HG02981 (cell line): ENCODE measurements around the gene OPTC.

Experiments used
- ATAC-seq: cut with Tn5 transposase; IDR thresholded peaks from one replicate; pipeline ENCODE4 v1.9.1; 2021; ENCODE audit warnings: mild to moderate bottlenecking, moderate library complexity; ENCODE audit not compliant: unreplicated experiment

OPTC gene

GRCh38 chr1:203534012-203534411, 40.1 kb downstream of the OPTC start:
- no peak for ATAC-seq

GRCh38 chr1:203534526-203534925, 40.6 kb downstream of the OPTC start:
- ATAC-seq, result no peak

GRCh38 chr1:203536575-203536974, 42.6 kb downstream of the OPTC start:
- no peak for ATAC-seq

GRCh38 chr1:203536980-203537455, 43.1 kb downstream of the OPTC start:
- ATAC-seq, result no peak

GRCh38 chr1:203537806-203538464, 44.0 kb downstream of the OPTC start:
- ATAC-seq, result no peak

- ATAC-seq, result no peak
These were observed 44.8 kb downstream of the OPTC start for GRCh38 chr1:203538726-203539125.

- no peak for ATAC-seq
These were observed 46.0 kb downstream of the OPTC start for GRCh38 chr1:203539831-203540546.

- no peak for ATAC-seq
These were observed 50.5 kb downstream of the OPTC start for GRCh38 chr1:203544485-203544884.

- ATAC-seq, result no peak
These were observed 51.2 kb downstream of the OPTC start for GRCh38 chr1:203544978-203545816.

GRCh38 chr1:203546274-203546673, 52.3 kb downstream of the OPTC start:
- no peak for ATAC-seq

GRCh38 chr1:203547147-203547546, 53.2 kb downstream of the OPTC start:
- ATAC-seq, result no peak

- ATAC-seq, result no peak
These were observed 53.9 kb downstream of the OPTC start for GRCh38 chr1:203547771-203548421.

GRCh38 chr1:203548892-203549291, 54.9 kb downstream of the OPTC start:
- ATAC-seq, result no peak

GRCh38 chr1:203549309-203549708, 55.4 kb downstream of the OPTC start:
- no peak for ATAC-seq

GRCh38 chr1:203550846-203551245, 56.9 kb downstream of the OPTC start:
- ATAC-seq, result no peak

GRCh38 chr1:203551550-203551949, 57.6 kb downstream of the OPTC start:
- ATAC-seq, result no peak

- ATAC-seq, result no peak
These were observed 59.5 kb downstream of the OPTC start for GRCh38 chr1:203553496-203553895.

GRCh38 chr1:203554071-203554470, 60.1 kb downstream of the OPTC start:
- ATAC-seq, result no peak

GRCh38 chr1:203555076-203555475, 61.1 kb downstream of the OPTC start:
- no peak for ATAC-seq

GRCh38 chr1:203555511-203556046, 61.6 kb downstream of the OPTC start:
- no peak for ATAC-seq
